RWPE1 (cell line): ENCODE data around the gene SPARCL1.

Experiments used
- CTCF ChIA-PET: fragments of 350-600 bp; sonication (Branson Sonifier 250); formaldehyde crosslinking; extraction: SDS; loops from one replicate; lab custom pipeline; 2021; lab: Yijun Ruan, JAX
- POLR2A ChIA-PET: fragments of 400-600 bp; formaldehyde crosslinking; extraction: SDS; loops from one replicate; lab custom pipeline; 2020; ENCODE audit warnings: antibody characterized with exemption; ENCODE audit not compliant: low non-redundant PET; lab: Yijun Ruan, JAX
- DNase-seq: peaks from one replicate; pipeline ENCODE4 v3.0.0; 2012; ENCODE audit warnings: low spot score
- H3K27ac ChIP-seq: fragments of 450-650 bp; 2 replicates; pipeline ENCODE4 v1.5.1; 2017
- TF ChIP-seq, protein P1 (sequence below): fragments of 450-650 bp; conservative IDR thresholded peaks from 2 replicates; pipeline ENCODE4 v1.5.1; 2017; ENCODE audit warnings: low read depth, mild to moderate bottlenecking

SPARCL1 gene

DNA sequence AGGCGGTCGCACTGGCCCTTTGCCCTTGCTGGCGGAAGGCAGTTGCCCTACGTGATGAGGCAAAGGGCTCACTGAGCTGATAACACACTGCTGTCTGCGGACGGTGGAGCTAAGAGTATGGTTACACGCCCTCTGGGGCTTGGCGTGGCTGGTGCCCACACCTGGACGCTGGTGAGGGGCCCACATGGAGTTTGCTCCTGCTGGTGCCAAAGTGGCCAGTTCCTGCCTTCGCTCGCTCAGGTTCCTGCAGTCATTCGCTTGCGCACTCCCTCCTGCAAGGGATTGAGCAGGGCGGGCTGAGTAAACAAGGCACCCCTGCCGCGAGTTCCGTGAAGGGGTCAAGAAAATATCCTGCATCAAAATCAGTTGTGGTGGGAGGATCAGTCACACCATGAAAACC is 18.4 kb downstream of the SPARCL1 start:
- TF ChIP-seq, protein P1, sequence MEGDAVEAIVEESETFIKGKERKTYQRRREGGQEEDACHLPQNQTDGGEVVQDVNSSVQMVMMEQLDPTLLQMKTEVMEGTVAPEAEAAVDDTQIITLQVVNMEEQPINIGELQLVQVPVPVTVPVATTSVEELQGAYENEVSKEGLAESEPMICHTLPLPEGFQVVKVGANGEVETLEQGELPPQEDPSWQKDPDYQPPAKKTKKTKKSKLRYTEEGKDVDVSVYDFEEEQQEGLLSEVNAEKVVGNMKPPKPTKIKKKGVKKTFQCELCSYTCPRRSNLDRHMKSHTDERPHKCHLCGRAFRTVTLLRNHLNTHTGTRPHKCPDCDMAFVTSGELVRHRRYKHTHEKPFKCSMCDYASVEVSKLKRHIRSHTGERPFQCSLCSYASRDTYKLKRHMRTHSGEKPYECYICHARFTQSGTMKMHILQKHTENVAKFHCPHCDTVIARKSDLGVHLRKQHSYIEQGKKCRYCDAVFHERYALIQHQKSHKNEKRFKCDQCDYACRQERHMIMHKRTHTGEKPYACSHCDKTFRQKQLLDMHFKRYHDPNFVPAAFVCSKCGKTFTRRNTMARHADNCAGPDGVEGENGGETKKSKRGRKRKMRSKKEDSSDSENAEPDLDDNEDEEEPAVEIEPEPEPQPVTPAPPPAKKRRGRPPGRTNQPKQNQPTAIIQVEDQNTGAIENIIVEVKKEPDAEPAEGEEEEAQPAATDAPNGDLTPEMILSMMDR, result no peak
- ChIA-PET CTCF (no interaction called here), POLR2A (no interaction called here)
- H3K27ac ChIP-seq, result no peak overlapping the region
- DNase-seq, result no peak

DNA sequence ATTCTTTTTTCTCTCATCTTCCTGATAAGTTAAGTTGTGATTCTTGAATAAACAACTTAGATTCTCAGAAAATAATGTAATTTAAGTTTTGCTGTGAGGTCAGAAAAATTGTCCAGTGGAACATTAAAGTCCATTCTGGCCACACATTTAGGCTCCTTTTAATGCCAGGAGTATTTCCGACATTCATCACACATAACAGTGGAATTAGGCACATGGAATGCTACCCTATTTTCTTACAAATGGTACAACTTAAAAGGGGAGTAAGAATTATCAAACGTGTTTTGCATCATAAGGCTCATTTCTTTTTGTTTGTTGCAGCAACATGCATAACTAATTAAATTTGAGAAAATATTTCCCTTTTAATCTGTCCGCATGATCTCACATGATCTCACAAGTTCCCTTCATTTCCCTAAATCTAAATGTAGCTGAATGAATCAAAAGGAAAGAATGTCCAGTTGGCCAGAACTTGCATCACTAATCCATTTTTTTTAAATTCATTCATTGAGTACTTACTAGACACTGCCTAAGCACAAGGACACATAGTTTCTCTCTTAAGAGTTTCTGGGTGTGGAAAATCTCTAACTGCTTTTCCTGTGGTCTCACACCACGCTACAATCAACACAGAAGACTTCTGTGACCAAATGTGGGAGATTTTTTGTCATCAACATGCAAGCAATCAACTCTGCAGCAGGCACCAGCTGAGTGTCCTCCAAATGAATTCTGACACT is 22.0 kb downstream of the SPARCL1 start:
- CTCF ChIA-PET, result no interaction called here
- no peak overlapping the region for H3K27ac ChIP-seq
- POLR2A ChIA-PET, result no interaction called here

DNA sequence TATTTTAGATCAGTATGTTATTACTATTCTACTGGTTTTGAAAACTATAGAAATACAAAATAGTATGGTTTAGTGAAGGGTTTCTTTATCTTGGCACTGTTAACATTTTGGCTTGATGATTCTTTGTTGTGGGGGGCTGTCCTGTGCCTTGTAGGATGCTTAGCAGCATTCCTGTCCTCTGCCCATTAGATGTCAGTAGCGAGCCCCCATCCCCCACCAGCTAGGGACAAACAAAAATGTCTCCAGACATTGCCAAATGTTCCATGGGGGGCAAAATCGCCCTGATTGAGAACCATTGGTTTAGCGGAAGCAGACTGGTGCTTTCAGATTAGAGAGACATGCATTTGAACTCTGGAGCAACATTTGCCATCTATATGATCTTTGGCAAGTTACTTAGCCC is 23.3 kb downstream of the SPARCL1 start:
- CTCF ChIA-PET, result no interaction called here
- TF ChIP-seq, protein P1, result 0 out of 2 replicates have a peak, but pooled peaks have one; percentile 12

More for the DNA sequence above, 22.0 kb downstream of the SPARCL1 start:
- TF ChIP-seq, protein P1, result no peak
- no peak for DNase-seq

DNA sequence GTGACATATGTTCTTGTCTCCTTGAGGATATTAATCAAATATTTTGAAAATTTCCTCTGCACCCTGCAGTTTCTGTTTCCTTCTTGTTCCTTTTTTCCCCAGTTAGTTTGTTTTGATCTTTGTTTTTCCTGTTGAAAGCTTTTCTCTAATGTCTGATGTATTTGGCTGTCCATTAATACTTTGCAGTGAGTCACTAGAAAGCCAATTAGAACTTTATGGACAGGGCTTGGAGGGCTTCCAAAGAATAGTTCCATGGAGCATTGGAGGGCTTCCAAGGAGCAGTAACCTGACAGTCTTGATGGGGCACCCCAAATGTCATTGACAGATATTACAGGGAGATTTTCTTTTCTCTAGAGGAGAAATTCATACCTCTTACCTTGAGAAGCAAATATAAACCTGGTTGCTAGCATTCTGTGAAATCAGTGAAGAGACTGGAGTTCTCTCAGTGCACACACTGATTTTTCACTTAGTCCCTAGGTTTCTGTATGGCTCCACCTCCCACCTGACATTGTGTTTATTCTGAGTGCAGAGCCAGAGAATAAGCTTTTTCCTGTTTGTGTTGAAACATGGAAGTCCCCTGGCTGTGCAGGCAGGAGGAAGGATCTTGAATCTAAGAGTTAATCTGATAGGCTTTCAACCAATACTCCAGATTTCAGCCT is 26.5 kb downstream of the SPARCL1 start:
- ChIA-PET POLR2A (no interaction called here), CTCF (interaction anchor here (0.7 kb wide), 1 partner anchor 10 kb away, joined by 3 read pairs; no protein-coding TSS in a partner anchor)
- no peak for DNase-seq
- H3K27ac ChIP-seq, result no peak overlapping the region
- TF ChIP-seq, protein P1, result no peak

More for the DNA sequence above, 23.3 kb downstream of the SPARCL1 start:
- H3K27ac ChIP-seq, result no peak overlapping the region
- POLR2A ChIA-PET, result no interaction called here
- DNase-seq, result no peak

DNA sequence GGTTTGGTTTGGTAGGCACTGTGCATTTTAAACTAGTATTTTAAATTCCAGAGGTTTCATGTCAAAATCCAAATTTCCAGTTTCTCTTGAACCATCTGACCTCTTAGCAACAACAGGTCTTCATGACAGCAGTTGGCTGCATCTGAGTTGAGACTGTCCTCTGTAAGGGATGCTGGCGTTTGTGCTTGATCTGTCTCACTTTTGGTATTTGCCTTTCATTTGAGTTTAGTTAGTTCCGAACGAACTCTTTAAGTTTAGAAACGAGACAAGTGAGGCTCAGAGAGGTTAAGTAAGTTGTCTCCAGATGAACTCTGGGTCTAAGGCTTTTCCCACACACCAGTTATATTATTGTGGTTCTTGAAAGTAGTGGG is 29.1 kb downstream of the SPARCL1 start:
- CTCF ChIA-PET, result no interaction called here
- H3K27ac ChIP-seq, result no peak overlapping the region
- DNase-seq, result no peak
- POLR2A ChIA-PET, result no interaction called here
- TF ChIP-seq, protein P1, result no peak

DNA sequence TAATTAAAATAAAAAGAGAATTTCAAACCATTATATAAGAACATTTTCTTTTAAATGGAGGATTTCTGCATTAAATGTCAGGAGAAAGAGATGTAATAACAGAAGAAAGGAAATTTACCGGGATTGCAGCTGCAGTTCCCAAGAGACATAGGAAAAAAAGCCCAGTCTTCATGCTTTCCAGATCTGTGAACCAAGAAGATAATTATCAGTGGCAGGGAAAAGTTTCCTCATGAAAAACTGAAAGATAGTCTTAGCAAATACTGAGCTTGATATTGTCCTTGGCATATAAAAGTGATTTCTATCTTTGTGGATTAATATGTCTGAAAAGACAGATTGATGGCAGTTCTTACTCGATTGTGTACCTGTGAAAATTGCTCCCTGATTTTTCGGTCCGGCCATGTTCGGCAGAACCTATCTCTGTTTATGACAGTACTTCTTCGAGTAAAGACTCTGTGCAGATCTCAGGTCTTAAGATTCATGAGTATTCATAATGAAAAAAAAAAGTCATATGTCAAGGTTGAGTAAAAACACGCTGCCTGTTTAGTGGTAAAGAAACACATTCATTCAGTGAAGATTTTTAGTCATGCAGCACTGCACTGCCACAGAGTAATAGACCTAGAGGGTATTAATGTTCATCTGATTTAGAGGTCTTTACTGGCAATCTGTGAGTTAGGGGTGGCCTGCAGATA is 29.6 kb downstream of the SPARCL1 start:
- H3K27ac ChIP-seq, result no peak overlapping the region
- POLR2A ChIA-PET, result interaction anchor here (0.6 kb wide), 1 partner anchor 78 kb away, joined by 5 read pairs; no protein-coding TSS in a partner anchor
- CTCF ChIA-PET, result no interaction called here
- DNase-seq, result no peak
- TF ChIP-seq, protein P1, result no peak
